Erythroblast (primary cell): ENCODE measurements around the gene TLCD3A.

Experiments
- GATA1 ChIP-seq: IDR thresholded peaks from 2 replicates; pipeline ENCODE4 v1.6.1; 2011; ENCODE audit warnings: low read depth, mild to moderate bottlenecking, control low read depth, low read length, moderate library complexity
- POLR2A ChIP-seq: IDR thresholded peaks from 2 replicates; pipeline ENCODE4 v1.6.1; 2011; ENCODE audit warnings: mild to moderate bottlenecking, low read length

DNA sequence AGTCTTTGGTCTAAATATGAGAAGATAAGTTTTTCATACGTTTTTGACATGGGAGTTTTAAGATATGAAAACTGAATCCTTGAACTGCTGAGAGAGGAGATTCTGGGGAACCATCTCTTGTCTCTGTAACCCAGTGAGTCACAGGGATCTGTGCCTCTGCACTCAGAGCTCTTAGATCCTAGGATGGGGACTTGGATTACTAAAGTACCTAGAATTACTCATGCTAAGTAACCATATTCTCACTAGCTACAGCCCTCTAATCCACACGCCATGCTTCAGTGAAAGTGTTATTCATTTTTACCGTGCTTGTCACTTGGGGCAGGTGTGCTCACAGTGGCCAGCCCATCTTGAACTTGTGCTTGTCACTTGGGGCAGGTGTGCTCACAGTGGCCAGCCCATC is 51.7 kb downstream of the TLCD3A start:
- TF ChIP-seq POLR2A (no peak), GATA1 (no peak)
